NCI-H1417 (cell line): Measurements from ENCODE around the gene MAP1LC3B.
"Not testable (repeated sequence)": the region's sequence is repeated elsewhere in the genome, so short reads cannot be mapped to it uniquely, and the experiment has no call there.

Source experiments
- DNase-seq, 3 experiments: peaks; one replicate each; lab custom pipeline; 2025; lab: John Stamatoyannopoulos, UW

Gene MAP1LC3B

GRCh38 chr16:87360862-87361610 is 31.1 kb upstream of the MAP1LC3B start:
- no peak for DNase-seq

- no peak for DNase-seq
Measured at GRCh38 chr16:87361916-87362619, 30.1 kb upstream of the MAP1LC3B start.

- not testable (repeated sequence) for DNase-seq
Measured at GRCh38 chr16:87362828-87363559, 29.1 kb upstream of the MAP1LC3B start.

- DNase-seq = peak in 2 of 3 experiments; percentile 20 to 62
Measured at GRCh38 chr16:87363771-87364455, 28.2 kb upstream of the MAP1LC3B start.

- no peak for DNase-seq
Measured at GRCh38 chr16:87365021-87365713, 27.0 kb upstream of the MAP1LC3B start.

GRCh38 chr16:87366288-87366687 is 25.8 kb upstream of the MAP1LC3B start:
- DNase-seq = no peak

GRCh38 chr16:87366930-87367329 is 25.2 kb upstream of the MAP1LC3B start:
- no peak for DNase-seq

- no peak for DNase-seq
Measured at GRCh38 chr16:87367529-87367928, 24.6 kb upstream of the MAP1LC3B start.

GRCh38 chr16:87368029-87368770 is 23.9 kb upstream of the MAP1LC3B start:
- DNase-seq = no peak

GRCh38 chr16:87369117-87369765 is 22.9 kb upstream of the MAP1LC3B start:
- no peak for DNase-seq

GRCh38 chr16:87369796-87370719 is 22.1 kb upstream of the MAP1LC3B start:
- no peak for DNase-seq

- no peak for DNase-seq
Measured at GRCh38 chr16:87371261-87371866, 20.8 kb upstream of the MAP1LC3B start.

- DNase-seq = no peak
Measured at GRCh38 chr16:87372305-87372704, 19.8 kb upstream of the MAP1LC3B start.

GRCh38 chr16:87374313-87374712 is 17.8 kb upstream of the MAP1LC3B start:
- DNase-seq = no peak

- DNase-seq = no peak
Measured at GRCh38 chr16:87375426-87376135, 16.6 kb upstream of the MAP1LC3B start.

- no peak for DNase-seq
Measured at GRCh38 chr16:87376660-87377059, 15.5 kb upstream of the MAP1LC3B start.

GRCh38 chr16:87379312-87379752 is 12.8 kb upstream of the MAP1LC3B start:
- not testable (repeated sequence) for DNase-seq

GRCh38 chr16:87380403-87380802 is 11.7 kb upstream of the MAP1LC3B start:
- no peak for DNase-seq
